ENCODE results near the gene GRID2IP. TPM values are rescaled to one million over a fixed set of nuclear protein-coding genes. Genes with fewer than 3 reads are reported as not detected.

Gene GRID2IP
- total and polyA plus RNA-seq, 2 donors (not counting 1 experiment from before 2014, with no cell fraction given) = 0.72 to 1.7 TPM

DNA sequence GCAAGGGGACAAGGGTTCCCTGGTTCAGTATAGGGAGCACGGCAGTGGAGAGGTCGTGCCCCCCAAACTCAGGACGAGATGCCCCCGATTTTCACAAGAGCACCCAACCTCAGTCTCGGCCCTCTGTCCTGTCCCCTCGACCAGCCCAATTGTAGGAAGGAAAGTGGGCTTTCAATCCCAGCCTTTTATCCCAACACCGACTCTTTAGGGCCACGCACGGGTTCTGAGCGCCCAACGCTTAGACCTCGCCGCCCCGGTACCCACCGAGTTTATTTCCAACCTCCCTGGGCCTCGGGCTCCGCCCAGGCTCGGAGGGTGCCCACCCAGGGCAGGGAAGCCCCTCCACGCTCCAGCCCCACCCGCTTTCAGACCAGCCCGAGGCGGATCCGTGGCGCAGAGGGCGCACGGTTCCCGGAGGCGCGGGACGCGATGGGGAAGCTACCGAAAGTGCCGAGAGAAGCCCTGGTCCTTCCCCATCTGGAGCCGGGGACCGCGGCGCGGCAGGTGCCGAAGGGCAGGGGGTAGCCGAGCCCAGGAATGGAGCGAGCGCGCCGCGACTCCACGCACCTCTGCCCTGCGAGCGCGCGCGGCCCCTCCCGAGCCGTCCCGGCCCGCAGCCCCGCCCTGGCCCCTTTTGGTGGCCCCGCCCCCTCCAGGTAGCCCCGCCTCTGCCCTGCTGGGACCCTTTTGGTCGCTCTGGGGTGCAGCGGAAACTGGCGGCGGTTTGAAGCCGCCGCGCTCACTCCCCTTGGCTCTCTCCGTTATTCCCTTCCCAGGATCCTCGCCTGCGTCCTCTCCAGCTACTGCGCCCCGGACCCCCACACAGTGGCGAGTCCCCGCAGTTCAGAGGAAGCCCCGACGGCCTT is 20.4 kb downstream of the GRID2IP start:
- H3K36me3 ChIP-seq (replicated peaks in 1 of 2; ENCODE audit: control extremely low read depth in 1 of 2, control insufficient read depth in 1 of 2, extremely low read depth in 1 of 2, insufficient read depth in 2 of 2, low read length in 1 of 2) = no peaks in the 10 kb centered on the region
- no peak for TF ChIP-seq EZH2 (IDR thresholded peaks at IDR 0.05; ENCODE audit: borderline replicate concordance, insufficient read depth, low read depth, low read length, poor library complexity, severe bottlenecking)
- TF ChIP-seq, protein P1, sequence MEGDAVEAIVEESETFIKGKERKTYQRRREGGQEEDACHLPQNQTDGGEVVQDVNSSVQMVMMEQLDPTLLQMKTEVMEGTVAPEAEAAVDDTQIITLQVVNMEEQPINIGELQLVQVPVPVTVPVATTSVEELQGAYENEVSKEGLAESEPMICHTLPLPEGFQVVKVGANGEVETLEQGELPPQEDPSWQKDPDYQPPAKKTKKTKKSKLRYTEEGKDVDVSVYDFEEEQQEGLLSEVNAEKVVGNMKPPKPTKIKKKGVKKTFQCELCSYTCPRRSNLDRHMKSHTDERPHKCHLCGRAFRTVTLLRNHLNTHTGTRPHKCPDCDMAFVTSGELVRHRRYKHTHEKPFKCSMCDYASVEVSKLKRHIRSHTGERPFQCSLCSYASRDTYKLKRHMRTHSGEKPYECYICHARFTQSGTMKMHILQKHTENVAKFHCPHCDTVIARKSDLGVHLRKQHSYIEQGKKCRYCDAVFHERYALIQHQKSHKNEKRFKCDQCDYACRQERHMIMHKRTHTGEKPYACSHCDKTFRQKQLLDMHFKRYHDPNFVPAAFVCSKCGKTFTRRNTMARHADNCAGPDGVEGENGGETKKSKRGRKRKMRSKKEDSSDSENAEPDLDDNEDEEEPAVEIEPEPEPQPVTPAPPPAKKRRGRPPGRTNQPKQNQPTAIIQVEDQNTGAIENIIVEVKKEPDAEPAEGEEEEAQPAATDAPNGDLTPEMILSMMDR (IDR thresholded peaks at IDR 0.05) = no peak
- peak overlapping the region; percentile 61 for H3K27ac Mint-ChIP-seq
- ChIA-PET POLR2A (no interaction called here), CTCF (interaction anchor here (0.9 kb wide), 1 partner anchor 59 kb away, joined by 3 read pairs; the partner anchor contains the start of gene INTS15)
- no peaks in the 10 kb centered on the region for H3K9me3 Mint-ChIP-seq (ENCODE audit: insufficient read depth)
- H3K4me1 Mint-ChIP-seq = peaks cover 26% of the 10 kb centered on the region
- intact Hi-C loops (cut with micrococcal nuclease) = loop anchor here (2.0 kb wide), 1 partner anchor 46 kb away; the partner anchor contains the start of gene ZDHHC4
- peak overlapping the region in 1 of 2 donors; percentile 6 for H3K27ac ChIP-seq (ENCODE audit: low read length in 2 of 2)
- H3K27me3 ChIP-seq (replicated peaks in 1 of 4; ENCODE audit: control extremely low read depth in 1 of 4, control insufficient read depth in 3 of 4, insufficient read depth in 4 of 4, low read length in 3 of 4) = peaks cover 0 to 38% (median 10%) of the 10 kb centered on the region in 4 experiments
- H3K9ac ChIP-seq (ENCODE audit: low read length) = peak overlapping the region; percentile 70
- H4K20me1 ChIP-seq (ENCODE audit: control insufficient read depth, insufficient read depth, low read length, poor library complexity, severe bottlenecking) = no peaks in the 10 kb centered on the region
- peaks cover 19 to 26% of the 10 kb centered on the region in 2 donors for H3K4me1 ChIP-seq (ENCODE audit: control insufficient read depth in 2 of 2, insufficient read depth in 2 of 2, low read length in 2 of 2)
- DNase-seq (peak; percentile 79), ATAC-seq (ENCODE audit: low read depth) (peak; percentile 90)
- peaks cover 0 to 8% (median 0%) of the 10 kb centered on the region in 3 donors for H3K9me3 ChIP-seq (ENCODE audit: control extremely low read depth in 1 of 3, control insufficient read depth in 2 of 3, insufficient read depth in 1 of 3, low read length in 2 of 3)
- H2AFZ ChIP-seq (ENCODE audit: insufficient read depth, low read depth, low read length, poor library complexity, severe bottlenecking) = peak overlapping the region; percentile 96
- H3K4me3 ChIP-seq (ENCODE audit: control extremely low read depth in 1 of 5, extremely low read depth in 1 of 5, insufficient read depth in 1 of 5, low read depth in 2 of 5, low read length in 4 of 5) = peak overlapping the region; percentile 36 to 70 (median 68)
- peak overlapping the region; percentile 97 for H3K4me2 ChIP-seq (replicated peaks; ENCODE audit: low read depth, low read length, poor library complexity, severe bottlenecking)
- H3K27me3 Mint-ChIP-seq = peaks cover 26% of the 10 kb centered on the region
- H3K79me2 ChIP-seq (ENCODE audit: control insufficient read depth, insufficient read depth, low read length) = no peaks in the 10 kb centered on the region
- H3K4me3 Mint-ChIP-seq = peak overlapping the region; percentile 89
- WGBS (ENCODE audit: insufficient coverage) = 2% methylated on average over 72 of the region's 74 CpGs

GRCh38 chr7:6529643-6530042 is 21.6 kb downstream of the GRID2IP start:
- DNase-seq (no peak), ATAC-seq (ENCODE audit: low read depth) (no peak)
- 100% methylated on average over 4 of the region's 6 CpGs for WGBS (ENCODE audit: insufficient coverage)
- CTCF ChIA-PET = interaction anchor here (0.9 kb wide), 1 partner anchor 60 kb away, joined by 3 read pairs; the partner anchor contains the start of gene INTS15
- Histone ChIP-seq H3K27me3 (replicated peaks in 1 of 4; ENCODE audit: control extremely low read depth in 1 of 4, control insufficient read depth in 3 of 4, insufficient read depth in 4 of 4, low read length in 3 of 4) (peaks cover 0 to 36% (median 9%) of the 10 kb centered on the region in 4 experiments), H4K20me1 (ENCODE audit: control insufficient read depth, insufficient read depth, low read length, poor library complexity, severe bottlenecking) (no peaks in the 10 kb centered on the region), H3K4me1 (ENCODE audit: control insufficient read depth in 2 of 2, insufficient read depth in 2 of 2, low read length in 2 of 2) (peaks cover 18 to 26% of the 10 kb centered on the region in 2 donors), H3K9ac (ENCODE audit: low read length) (no peak overlapping the region), H3K4me2 (replicated peaks; ENCODE audit: low read depth, low read length, poor library complexity, severe bottlenecking) (no peak overlapping the region), H3K36me3 (replicated peaks in 1 of 2; ENCODE audit: control extremely low read depth in 1 of 2, control insufficient read depth in 1 of 2, extremely low read depth in 1 of 2, insufficient read depth in 2 of 2, low read length in 1 of 2) (no peaks in the 10 kb centered on the region), H3K79me2 (ENCODE audit: control insufficient read depth, insufficient read depth, low read length) (no peaks in the 10 kb centered on the region), H3K27ac (ENCODE audit: low read length in 2 of 2) (no peak overlapping the region), H3K4me3 (ENCODE audit: control extremely low read depth in 1 of 5, extremely low read depth in 1 of 5, insufficient read depth in 1 of 5, low read depth in 2 of 5, low read length in 4 of 5) (no peak overlapping the region), H2AFZ (ENCODE audit: insufficient read depth, low read depth, low read length, poor library complexity, severe bottlenecking) (no peak overlapping the region), H3K9me3 (ENCODE audit: control extremely low read depth in 1 of 3, control insufficient read depth in 2 of 3, insufficient read depth in 1 of 3, low read length in 2 of 3) (peaks cover 0 to 8% (median 0%) of the 10 kb centered on the region in 3 donors)
- Mint-ChIP-seq H3K27ac (no peak overlapping the region), H3K27me3 (peaks cover 19% of the 10 kb centered on the region), H3K4me3 (peak overlapping the region; percentile 72), H3K4me1 (peaks cover 23% of the 10 kb centered on the region), H3K9me3 (ENCODE audit: insufficient read depth) (no peaks in the 10 kb centered on the region)
- POLR2A ChIA-PET = no interaction called here
- TF ChIP-seq, protein P1 (IDR thresholded peaks at IDR 0.05) = no peak
- TF ChIP-seq EZH2 (IDR thresholded peaks at IDR 0.05; ENCODE audit: borderline replicate concordance, insufficient read depth, low read depth, low read length, poor library complexity, severe bottlenecking) = no peak
- intact Hi-C loops (cut with micrococcal nuclease) = loop anchor here (2.0 kb wide), 1 partner anchor 47 kb away; the partner anchor contains the start of gene ZDHHC4

All from B cell (primary cell).